Transverse colon (tissue), 4 donors: ENCODE results near the gene AFAP1L1.

ENCODE experiments used
- POLR2A ChIP-seq: fragments of 450-650 bp; IDR thresholded peaks from one replicate; pipeline ENCODE4 v1.6.1; 2016; ENCODE audit warnings: antibody characterized with exemption, mild to moderate bottlenecking, moderate library complexity
- POLR2AphosphoS5 ChIP-seq, 3 donors: sonication (generic); formaldehyde crosslinking; IDR thresholded peaks; one replicate each; pipeline ENCODE4 v1.6.1; 2016; ENCODE audit warnings: antibody characterized with exemption in 3 of 3
- TF ChIP-seq, protein P1 (sequence below), 5 experiments: fragments of 200-600 bp in 3 of 5; fragments of 450-650 bp in 2 of 5; sonication (generic) in 3 of 5; IDR thresholded peaks; 1 replicate in 2 of 5; 2 replicates in 3 of 5; pipeline ENCODE4 v1.5.1; 2016 to 2017; ENCODE audit warnings: antibody characterized with exemption in 5 of 5, inconsistent platforms in 3 of 5, mild to moderate bottlenecking in 2 of 5, moderate library complexity in 1 of 5

DNA sequence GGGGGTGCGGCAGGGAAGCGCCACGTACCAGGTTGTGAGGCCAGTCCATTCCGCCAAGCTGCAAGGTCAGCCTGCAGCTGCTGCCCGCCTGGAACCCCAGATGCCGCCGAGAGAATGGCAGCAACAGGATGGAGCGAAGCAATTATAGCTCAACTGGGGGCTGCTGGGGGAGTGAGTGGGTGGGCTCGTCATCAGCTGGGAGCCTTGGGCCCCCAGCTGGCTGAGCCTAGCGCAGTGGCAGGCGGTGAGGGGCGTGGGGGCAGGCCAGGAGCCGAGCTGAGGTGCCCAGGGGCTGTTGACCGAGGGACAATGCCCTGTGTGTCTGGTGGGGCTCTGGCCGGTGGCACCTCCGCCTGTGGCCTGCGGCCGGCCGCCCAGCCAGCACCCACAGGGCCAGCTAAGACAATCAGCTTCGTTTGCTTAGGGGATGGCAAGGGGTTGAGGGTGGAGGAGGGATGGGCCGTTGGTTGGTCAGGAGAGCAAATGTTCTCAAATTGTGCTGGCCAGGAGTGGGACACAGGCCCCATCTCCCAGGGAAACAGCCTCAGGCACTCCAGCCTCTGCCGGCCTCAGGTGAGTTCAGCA, 107.6 kb downstream of the AFAP1L1 start, which contains the start of gene IL17B:
- TF ChIP-seq, protein P1, sequence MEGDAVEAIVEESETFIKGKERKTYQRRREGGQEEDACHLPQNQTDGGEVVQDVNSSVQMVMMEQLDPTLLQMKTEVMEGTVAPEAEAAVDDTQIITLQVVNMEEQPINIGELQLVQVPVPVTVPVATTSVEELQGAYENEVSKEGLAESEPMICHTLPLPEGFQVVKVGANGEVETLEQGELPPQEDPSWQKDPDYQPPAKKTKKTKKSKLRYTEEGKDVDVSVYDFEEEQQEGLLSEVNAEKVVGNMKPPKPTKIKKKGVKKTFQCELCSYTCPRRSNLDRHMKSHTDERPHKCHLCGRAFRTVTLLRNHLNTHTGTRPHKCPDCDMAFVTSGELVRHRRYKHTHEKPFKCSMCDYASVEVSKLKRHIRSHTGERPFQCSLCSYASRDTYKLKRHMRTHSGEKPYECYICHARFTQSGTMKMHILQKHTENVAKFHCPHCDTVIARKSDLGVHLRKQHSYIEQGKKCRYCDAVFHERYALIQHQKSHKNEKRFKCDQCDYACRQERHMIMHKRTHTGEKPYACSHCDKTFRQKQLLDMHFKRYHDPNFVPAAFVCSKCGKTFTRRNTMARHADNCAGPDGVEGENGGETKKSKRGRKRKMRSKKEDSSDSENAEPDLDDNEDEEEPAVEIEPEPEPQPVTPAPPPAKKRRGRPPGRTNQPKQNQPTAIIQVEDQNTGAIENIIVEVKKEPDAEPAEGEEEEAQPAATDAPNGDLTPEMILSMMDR (IDR thresholded peaks at IDR 0.05): no peak
- TF ChIP-seq POLR2A (no peak), POLR2AphosphoS5 (IDR thresholded peaks at IDR 0.05) (no peak)
